Astrocyte (in vitro differentiated cells and primary cell): ENCODE measurements around the gene SEMA4B.

Source experiments
- EZH2 ChIP-seq: IDR thresholded peaks from 2 replicates; pipeline ENCODE4 v1.6.1; 2012; ENCODE audit warnings: mild to moderate bottlenecking, low read length, inconsistent platforms; ENCODE audit not compliant: insufficient read depth
- TF ChIP-seq, protein P1 (sequence below): IDR thresholded peaks from 2 replicates; pipeline ENCODE4 v1.5.1; 2011; ENCODE audit warnings: low read depth, mild to moderate bottlenecking, inconsistent platforms, low read length, moderate library complexity; ENCODE audit not compliant: insufficient read depth

GRCh38 chr15:90165659-90166489 is 35.3 kb upstream of the SEMA4B start:
- TF ChIP-seq, protein P1, sequence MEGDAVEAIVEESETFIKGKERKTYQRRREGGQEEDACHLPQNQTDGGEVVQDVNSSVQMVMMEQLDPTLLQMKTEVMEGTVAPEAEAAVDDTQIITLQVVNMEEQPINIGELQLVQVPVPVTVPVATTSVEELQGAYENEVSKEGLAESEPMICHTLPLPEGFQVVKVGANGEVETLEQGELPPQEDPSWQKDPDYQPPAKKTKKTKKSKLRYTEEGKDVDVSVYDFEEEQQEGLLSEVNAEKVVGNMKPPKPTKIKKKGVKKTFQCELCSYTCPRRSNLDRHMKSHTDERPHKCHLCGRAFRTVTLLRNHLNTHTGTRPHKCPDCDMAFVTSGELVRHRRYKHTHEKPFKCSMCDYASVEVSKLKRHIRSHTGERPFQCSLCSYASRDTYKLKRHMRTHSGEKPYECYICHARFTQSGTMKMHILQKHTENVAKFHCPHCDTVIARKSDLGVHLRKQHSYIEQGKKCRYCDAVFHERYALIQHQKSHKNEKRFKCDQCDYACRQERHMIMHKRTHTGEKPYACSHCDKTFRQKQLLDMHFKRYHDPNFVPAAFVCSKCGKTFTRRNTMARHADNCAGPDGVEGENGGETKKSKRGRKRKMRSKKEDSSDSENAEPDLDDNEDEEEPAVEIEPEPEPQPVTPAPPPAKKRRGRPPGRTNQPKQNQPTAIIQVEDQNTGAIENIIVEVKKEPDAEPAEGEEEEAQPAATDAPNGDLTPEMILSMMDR, result no peak
- TF ChIP-seq EZH2, result no peak
